Urothelium cell line (cell line): Measurements from ENCODE around the gene MLANA.
A peak's percentile ranks its signal among the peaks of the same experiment; 100 is the strongest.

Experiments used
- DNase-seq: peaks from one replicate; pipeline ENCODE4 v3.0.0; 2011; ENCODE audit warnings: low spot score, mixed read lengths
- FAIRE-seq: peaks from 2 replicates; lab custom pipeline; 2011; peaks lifted over from hg19 to GRCh38; lab: Jason Lieb, UNC

The MLANA gene, protein sequence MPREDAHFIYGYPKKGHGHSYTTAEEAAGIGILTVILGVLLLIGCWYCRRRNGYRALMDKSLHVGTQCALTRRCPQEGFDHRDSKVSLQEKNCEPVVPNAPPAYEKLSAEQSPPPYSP

DNA sequence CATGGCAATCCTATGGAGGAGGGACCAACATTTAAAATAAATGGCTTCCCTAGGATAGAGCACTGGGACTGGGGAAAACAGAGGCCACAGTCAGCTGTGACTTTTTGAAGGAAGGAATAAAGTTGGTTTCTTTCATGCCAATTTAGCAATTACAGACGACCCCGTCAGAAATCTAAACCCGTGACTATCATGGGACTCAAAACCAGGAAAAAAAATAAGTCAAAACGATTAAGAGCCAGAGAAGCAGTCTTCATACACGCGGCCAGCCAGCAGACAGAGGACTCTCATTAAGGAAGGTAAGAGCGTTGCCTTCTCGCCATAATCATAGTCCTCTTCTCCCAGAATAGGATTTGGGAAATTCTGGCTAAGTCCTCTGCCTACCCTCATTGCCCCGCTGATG, at the start of gene MLANA:
TSS of gene MLANA (plus strand) at position 249 of the 400 bp plus-strand sequence. CDS start 1,586 bp downstream, outside the sequence.
- no peak for FAIRE-seq
- DNase-seq = no peak

GRCh38 chr9:5841771-5842573, 48.7 kb upstream of the MLANA start:
- DNase-seq (no peak), FAIRE-seq (no peak)

DNA sequence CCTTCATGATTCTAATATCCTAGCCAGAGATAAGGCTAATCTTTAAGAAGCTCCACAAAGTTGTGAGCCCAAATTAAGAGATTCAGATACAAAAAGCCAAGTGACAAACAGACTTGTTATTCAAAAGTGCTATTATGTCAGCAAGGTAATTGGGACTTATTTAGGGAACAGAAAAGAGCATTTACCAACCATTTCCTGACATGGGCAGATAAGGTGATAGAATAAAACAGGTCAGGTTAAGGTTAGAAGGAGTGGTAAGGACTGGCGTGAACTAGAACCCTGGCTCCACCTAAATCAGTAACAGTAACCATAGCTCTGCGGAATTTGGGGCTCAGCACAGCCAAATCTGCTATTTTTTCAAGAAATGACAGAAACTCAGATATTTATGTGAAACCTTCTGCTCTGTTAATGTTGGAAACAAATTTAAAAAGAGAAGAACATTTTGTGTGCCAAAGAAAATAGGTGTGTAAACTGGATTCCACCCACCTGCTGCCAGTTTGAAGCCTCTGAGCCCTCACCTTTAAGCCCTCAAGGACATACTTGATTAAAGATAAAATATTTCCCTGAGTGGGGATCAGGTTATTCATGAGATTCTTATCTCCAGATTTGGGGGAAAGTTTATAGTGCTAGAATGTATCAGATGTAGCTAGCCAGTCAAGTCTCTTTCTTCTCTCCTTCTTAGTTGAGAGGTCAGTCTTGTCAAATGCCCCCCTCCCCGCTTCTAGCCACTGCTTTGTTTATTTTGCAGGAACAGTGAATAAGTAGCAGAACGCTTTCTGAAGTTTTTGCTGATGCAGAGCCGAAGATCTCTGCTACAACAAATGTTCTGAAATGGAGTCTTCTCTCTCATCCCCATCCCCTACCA, 47.5 kb upstream of the MLANA start:
- DNase-seq (no peak), FAIRE-seq (no peak)

GRCh38 chr9:5843794-5844471, 46.8 kb upstream of the MLANA start:
- no peak for FAIRE-seq
- DNase-seq = peak; percentile 23

DNA sequence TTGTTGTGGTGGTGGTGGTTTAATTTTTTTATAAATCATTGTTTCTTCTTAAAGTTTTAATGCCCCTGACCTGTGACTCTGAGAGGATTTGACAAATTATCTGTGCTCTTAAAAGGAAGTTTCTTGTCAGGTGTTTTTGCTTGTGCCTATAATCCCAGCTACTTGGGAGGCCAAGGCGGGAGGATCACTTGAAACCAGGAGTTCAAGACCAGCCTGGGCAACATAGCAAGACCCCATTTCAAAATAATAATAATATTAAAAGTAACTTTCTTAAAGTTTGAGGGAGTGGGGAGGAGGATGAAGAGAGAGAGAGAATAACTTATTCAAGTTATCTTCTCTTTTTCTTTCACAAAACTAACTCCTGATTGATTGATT, 45.5 kb upstream of the MLANA start:
- DNase-seq (no peak), FAIRE-seq (no peak)

GRCh38 chr9:5846096-5846495, 44.6 kb upstream of the MLANA start:
- DNase-seq = no peak
- no peak for FAIRE-seq

- DNase-seq (no peak), FAIRE-seq (no peak)
These were observed 44.2 kb upstream of the MLANA start for GRCh38 chr9:5846501-5846921.

DNA sequence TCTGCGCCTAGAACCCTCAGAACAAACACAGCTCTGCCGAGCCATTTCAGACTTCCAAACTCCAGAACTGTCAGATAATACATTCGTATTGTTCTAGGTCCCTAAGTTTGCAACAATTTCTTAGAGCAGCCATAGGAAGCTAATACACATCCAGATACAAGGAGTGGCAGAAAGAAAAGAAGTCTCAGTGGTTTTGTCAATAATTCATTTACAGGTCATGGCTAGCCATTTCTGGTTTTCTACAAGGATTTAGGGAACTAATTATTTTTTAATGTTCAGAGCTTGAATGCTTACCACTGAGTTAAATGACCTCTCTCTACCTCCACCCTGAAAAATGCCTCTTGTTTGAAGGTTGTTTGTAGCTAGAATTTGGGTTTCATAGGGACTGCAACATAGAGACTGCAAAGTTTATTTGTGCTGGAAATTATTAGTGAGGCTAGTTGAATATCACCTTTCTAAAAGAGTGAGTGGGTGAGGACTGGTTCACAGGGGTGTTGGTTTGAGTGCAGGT, 42.3 kb upstream of the MLANA start:
- FAIRE-seq (no peak), DNase-seq (no peak)

DNA sequence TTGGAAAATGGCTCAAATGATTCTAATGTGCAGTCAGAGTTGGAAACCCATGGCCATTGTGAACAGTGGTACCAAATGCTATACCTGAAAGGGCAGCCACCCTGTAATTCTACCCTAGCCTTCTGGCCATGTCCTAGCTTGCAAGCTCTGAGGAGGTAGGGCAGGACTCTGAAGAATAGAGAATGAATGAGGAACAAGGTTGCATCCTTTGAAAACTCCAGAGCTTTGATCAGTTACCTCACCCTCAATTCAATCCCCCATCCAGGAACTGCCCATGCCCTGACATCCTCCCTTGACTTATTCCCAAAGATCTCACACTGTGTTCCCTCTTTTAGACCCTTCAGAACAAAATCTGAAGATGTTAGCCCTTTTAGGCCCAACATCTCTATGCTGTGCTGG, 40.0 kb upstream of the MLANA start:
- DNase-seq (no peak), FAIRE-seq (no peak)

GRCh38 chr9:5851445-5851844, 39.2 kb upstream of the MLANA start:
- FAIRE-seq (no peak), DNase-seq (no peak)

DNA sequence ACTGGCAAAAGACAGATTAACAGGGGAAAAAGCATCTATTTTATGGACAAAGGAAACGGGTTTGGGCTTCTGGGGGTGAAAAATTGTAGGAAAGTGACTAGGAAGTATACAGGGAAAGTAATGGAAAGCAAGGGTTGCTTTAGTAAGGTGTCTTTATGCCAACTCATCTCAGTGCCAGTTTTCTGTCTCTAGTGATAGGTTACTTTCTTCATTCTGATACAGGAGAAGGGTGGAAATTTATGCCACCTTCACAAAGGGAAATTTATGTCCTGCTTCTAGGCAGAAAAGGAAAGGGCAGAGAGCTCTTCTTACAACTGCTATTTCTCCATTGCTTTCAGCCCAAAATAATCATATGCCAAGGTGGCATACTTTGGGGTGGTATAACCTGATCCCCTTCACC, 37.7 kb upstream of the MLANA start:
- no peak for DNase-seq
- FAIRE-seq = no peak

- FAIRE-seq = no peak
- DNase-seq = no peak
These were observed 37.1 kb upstream of the MLANA start for GRCh38 chr9:5853617-5854016.

- no peak for FAIRE-seq
These were observed 36.5 kb upstream of the MLANA start for GRCh38 chr9:5854063-5854790.

DNA sequence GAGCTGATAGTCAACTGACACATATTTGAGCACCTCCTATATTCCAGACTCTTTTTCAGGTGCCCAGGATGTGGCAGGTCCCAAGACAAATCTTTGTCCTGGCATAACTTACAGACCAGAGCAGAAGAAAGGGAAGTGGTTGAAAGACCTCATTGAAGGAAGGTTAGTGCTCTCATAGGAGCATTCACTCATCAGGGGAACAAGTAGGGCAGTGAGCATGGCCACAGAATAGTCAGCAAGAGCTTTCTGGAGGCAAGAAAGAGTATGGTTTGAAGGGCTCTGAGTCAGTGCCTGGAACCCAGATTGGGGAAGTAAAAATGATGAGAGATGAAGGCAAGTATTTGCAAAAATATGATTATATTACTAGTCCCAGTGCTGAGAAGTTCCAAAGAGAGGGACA, 32.8 kb upstream of the MLANA start:
- no peak for DNase-seq
- FAIRE-seq = no peak

More at GRCh38 chr9:5854063-5854790, 36.5 kb upstream of the MLANA start:
- DNase-seq = no peak

DNA sequence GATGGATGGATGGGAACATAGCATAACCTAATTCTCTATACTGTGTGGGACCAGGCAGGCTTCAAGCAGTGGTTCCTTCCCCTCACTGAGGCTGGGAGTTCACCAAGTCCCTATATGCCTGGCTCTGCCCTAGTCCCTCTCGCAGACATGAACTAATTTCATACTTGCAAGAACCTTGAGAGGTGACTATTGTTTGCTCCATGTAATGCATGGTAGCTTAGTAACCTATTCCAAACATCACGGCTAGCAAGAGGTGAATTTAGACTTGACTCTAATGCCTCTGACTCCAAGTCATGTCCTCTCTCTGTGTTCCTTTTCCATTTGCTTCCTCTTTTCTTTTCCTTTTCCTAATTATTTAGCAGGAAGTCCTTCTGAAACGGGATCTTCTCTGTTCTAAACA, 31.9 kb upstream of the MLANA start:
- DNase-seq (no peak), FAIRE-seq (no peak)

GRCh38 chr9:5863092-5863746, 27.5 kb upstream of the MLANA start:
- no peak for DNase-seq
- no peak for FAIRE-seq

GRCh38 chr9:5864446-5864845, 26.2 kb upstream of the MLANA start:
- FAIRE-seq = no peak
- no peak for DNase-seq

- FAIRE-seq (no peak), DNase-seq (no peak)
These were observed 24.4 kb upstream of the MLANA start for GRCh38 chr9:5866272-5866671.

DNA sequence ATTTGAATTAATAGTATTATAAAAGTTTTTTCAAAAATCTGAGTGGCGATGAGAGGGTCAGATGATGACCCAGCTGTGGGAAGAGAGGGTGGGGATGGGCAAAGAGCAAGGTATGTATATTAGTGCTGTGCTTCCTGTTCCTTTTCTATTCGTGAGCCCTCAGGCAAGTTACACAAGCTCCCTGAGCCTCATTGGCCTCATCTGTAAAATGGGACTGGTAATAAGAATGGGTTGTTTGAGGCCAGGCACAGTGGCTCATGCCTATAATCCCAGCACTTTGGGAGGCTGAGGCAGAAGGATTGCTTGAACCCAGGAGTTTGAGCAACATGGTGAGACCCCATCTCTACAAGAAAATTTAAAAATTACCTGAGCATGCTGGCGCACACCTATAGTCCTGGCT, 24.0 kb upstream of the MLANA start:
- FAIRE-seq (no peak), DNase-seq (no peak)

DNA sequence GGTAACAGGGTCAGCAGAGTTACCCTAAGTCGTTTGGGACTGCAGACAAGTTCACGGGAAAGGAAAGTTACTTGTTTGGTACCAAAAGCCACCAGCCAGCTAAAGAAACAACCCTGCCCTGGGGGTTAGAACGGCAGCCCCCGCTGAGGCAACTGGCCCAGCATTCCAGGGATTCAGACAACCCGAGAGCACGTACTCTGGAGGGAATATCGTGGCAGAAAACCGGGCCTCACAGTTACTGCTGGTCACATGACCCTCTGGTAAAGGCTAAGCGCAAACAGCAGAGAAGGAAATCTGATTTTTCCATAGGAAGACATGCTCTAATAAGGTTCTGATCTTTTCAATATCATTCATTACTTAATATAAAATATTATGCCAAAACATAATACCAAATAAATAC, 22.5 kb upstream of the MLANA start:
- no peak for DNase-seq
- no peak for FAIRE-seq
